ENCODE results near the gene CD151.

- TF ChIP-seq CTCF (IDR thresholded peaks at IDR 0.05) (no peak), POLR2A (IDR thresholded peaks at IDR 0.05) (no peak)
Measured at GRCh38 chr11:824292-824880, 8.4 kb upstream of the CD151 start.

Data from esophagus squamous epithelium (tissue), 4 donors.